A673 (cell line): ENCODE data around the gene CACNA1A. TPM values are rescaled to one million over a fixed set of nuclear protein-coding genes. Genes with fewer than 3 reads are reported as not detected.

Experiments
- BruUV-seq: library from RNA; stranded (reverse); fragments of 400-500 nt; replicated peaks from 2 replicates; lab custom pipeline; 2021; lab: Mats Ljungman, UMichigan
- CTCF ChIA-PET: fragments of 300-600 bp; sonication (Branson Sonifier 250); formaldehyde crosslinking; loops from one replicate; lab custom pipeline; 2022; ENCODE audit warnings: antibody characterized with exemption; lab: Charles Lee
- POLR2A ChIA-PET: fragments of 300-600 bp; sonication (Branson Sonifier 250); formaldehyde crosslinking; loops from one replicate; lab custom pipeline; 2022; ENCODE audit warnings: antibody characterized with exemption; ENCODE audit not compliant: low non-redundant PET; lab: Charles Lee
- DNase-seq: peaks from one replicate; pipeline ENCODE4 v3.0.0-alpha.2; 2015; ENCODE audit warnings: low spot score
- H3K27ac ChIP-seq: fragments of 200-600 bp; sonication (generic); 2 replicates; pipeline ENCODE4 v1.5.1; 2016; ENCODE audit warnings: mixed run types, low read depth, mild to moderate bottlenecking, mixed read lengths, antibody characterized with exemption, low read length; ENCODE audit not compliant: poor library complexity, severe bottlenecking
- H3K27me3 ChIP-seq: fragments of 200-600 bp; sonication (generic); replicated peaks from 2 replicates; pipeline ENCODE4 v1.6.1; 2017; ENCODE audit warnings: mixed run types, low read depth, mild to moderate bottlenecking, mixed read lengths, antibody characterized with exemption, low read length; ENCODE audit not compliant: insufficient read depth, poor library complexity
- H3K36me3 ChIP-seq: fragments of 200-600 bp; sonication (generic); 2 replicates; pipeline ENCODE4 v1.6.1; 2016; ENCODE audit warnings: mixed run types, mild to moderate bottlenecking, mixed read lengths, antibody characterized with exemption, low read length; ENCODE audit not compliant: insufficient read depth, poor library complexity, severe bottlenecking
- H3K4me1 ChIP-seq: fragments of 200-600 bp; sonication (generic); 2 replicates; pipeline ENCODE4 v1.6.1; 2017; ENCODE audit warnings: mixed run types, mild to moderate bottlenecking, mixed read lengths, antibody characterized with exemption, low read length; ENCODE audit not compliant: insufficient read depth, poor library complexity, severe bottlenecking
- H3K4me3 ChIP-seq: fragments of 200-600 bp; sonication (generic); 2 replicates; pipeline ENCODE4 v1.5.1; 2016; ENCODE audit warnings: low read depth, mixed run types, mild to moderate bottlenecking, mixed read lengths, low read length; ENCODE audit not compliant: poor library complexity, severe bottlenecking
- H3K9me3 ChIP-seq: fragments of 200-600 bp; sonication (generic); 2 replicates; pipeline ENCODE4 v1.6.1; 2016; ENCODE audit warnings: mixed run types, low read depth, mild to moderate bottlenecking, mixed read lengths, antibody characterized with exemption, low read length; ENCODE audit not compliant: poor library complexity, severe bottlenecking
- CTCF ChIP-seq: fragments of 300-800, 200-600 bp; sonication (generic); conservative IDR thresholded peaks from 2 replicates; pipeline ENCODE4 v1.5.1; 2017; ENCODE audit warnings: low read depth, mild to moderate bottlenecking, antibody characterized with exemption, low read length, moderate library complexity, mixed read lengths
- EZH2 ChIP-seq: fragments of 200-600 bp; sonication (generic); IDR thresholded peaks from 2 replicates; pipeline ENCODE4 v1.6.1; 2017; ENCODE audit warnings: borderline replicate concordance, low read depth, mild to moderate bottlenecking, mixed read lengths, antibody characterized with exemption, low read length; ENCODE audit not compliant: poor library complexity, severe bottlenecking
- intact Hi-C: fragments of 100-400 bp; cut with micrococcal nuclease; formaldehyde crosslinking; loops from one replicate; pipeline ENCODE4 v1.10.0; 2022; ENCODE audit not compliant: unreplicated experiment
- total RNA-seq: library from RNA; stranded (reverse); gene quantifications from 2 replicates; pipeline ENCODE4 v1.2.3, GENCODE V29; 2021

The CACNA1A gene
- total RNA-seq, 1 experiment from 2014 or later: 3.2 TPM

GRCh38 chr19:13313875-13314274, 192.4 kb downstream of the CACNA1A start:
- CTCF ChIA-PET: no interaction called here
- Histone ChIP-seq H3K27ac (no peak overlapping the region), H3K27me3 (no peaks in the 10 kb centered on the region), H3K9me3 (no peaks in the 10 kb centered on the region), H3K4me3 (no peak overlapping the region), H3K36me3 (no peaks in the 10 kb centered on the region), H3K4me1 (no peaks in the 10 kb centered on the region)
- no peak for DNase-seq
- intact Hi-C loops: no loop called here
- TF ChIP-seq EZH2: no peak
- no peak for TF ChIP-seq CTCF
- POLR2A ChIA-PET: no interaction called here
- no TSS peak for BruUV-seq

- TF ChIP-seq CTCF (no peak), EZH2 (no peak)
- Histone ChIP-seq H3K9me3 (no peaks in the 10 kb centered on the region), H3K4me3 (no peak overlapping the region), H3K36me3 (no peaks in the 10 kb centered on the region), H3K27ac (no peak overlapping the region), H3K27me3 (no peaks in the 10 kb centered on the region), H3K4me1 (no peaks in the 10 kb centered on the region)
- POLR2A ChIA-PET: no interaction called here
- intact Hi-C loops: no loop called here
- BruUV-seq: no TSS peak
- CTCF ChIA-PET: no interaction called here
- DNase-seq: no peak
Measured at GRCh38 chr19:13309864-13310263, 196.4 kb downstream of the CACNA1A start.

GRCh38 chr19:13303381-13304129, 202.7 kb downstream of the CACNA1A start:
- CTCF ChIA-PET: no interaction called here
- H3K27ac ChIP-seq: no peak overlapping the region
- no peaks in the 10 kb centered on the region for H3K9me3 ChIP-seq
- no TSS peak for BruUV-seq
- no peak overlapping the region for H3K4me3 ChIP-seq
- no peak for TF ChIP-seq CTCF
- no peak for TF ChIP-seq EZH2
- H3K36me3 ChIP-seq: no peaks in the 10 kb centered on the region
- intact Hi-C loops: no loop called here
- DNase-seq: no peak
- H3K27me3 ChIP-seq: no peaks in the 10 kb centered on the region
- POLR2A ChIA-PET: no interaction called here
- peaks cover 7% of the 10 kb centered on the region for H3K4me1 ChIP-seq
